H7 (cell line): ENCODE data around the gene FLYWCH1. TPM values are rescaled to one million over a fixed set of nuclear protein-coding genes. Genes with fewer than 3 reads are reported as not detected.

ENCODE experiments used
- DNase-seq: peaks from one replicate; pipeline ENCODE4 v3.0.0; 2012
- H3K27me3 ChIP-seq: 2 replicates; pipeline ENCODE4 v1.6.0; 2011; ENCODE audit warnings: mild to moderate bottlenecking, low read length; ENCODE audit not compliant: control insufficient read depth, insufficient read depth
- H3K36me3 ChIP-seq: replicated peaks from 2 replicates; pipeline ENCODE4 v1.5.1; 2011; ENCODE audit warnings: low read length; ENCODE audit not compliant: control insufficient read depth, insufficient read depth
- H3K4me3 ChIP-seq: 2 replicates; pipeline ENCODE4 v1.5.1; 2011; ENCODE audit warnings: low read depth, mild to moderate bottlenecking, control low read depth, low read length, moderate library complexity; ENCODE audit not compliant: insufficient read depth
- total RNA-seq: library from RNA; depleted of rRNA; stranded (reverse); fragments of >200 nt; shearing (Covaris generic); gene quantifications from 2 replicates; pipeline ENCODE4 v1.2.3, GENCODE V29; 2014

The FLYWCH1 gene
- total RNA-seq, 1 experiment from 2014 or later: 22.7 TPM

DNA sequence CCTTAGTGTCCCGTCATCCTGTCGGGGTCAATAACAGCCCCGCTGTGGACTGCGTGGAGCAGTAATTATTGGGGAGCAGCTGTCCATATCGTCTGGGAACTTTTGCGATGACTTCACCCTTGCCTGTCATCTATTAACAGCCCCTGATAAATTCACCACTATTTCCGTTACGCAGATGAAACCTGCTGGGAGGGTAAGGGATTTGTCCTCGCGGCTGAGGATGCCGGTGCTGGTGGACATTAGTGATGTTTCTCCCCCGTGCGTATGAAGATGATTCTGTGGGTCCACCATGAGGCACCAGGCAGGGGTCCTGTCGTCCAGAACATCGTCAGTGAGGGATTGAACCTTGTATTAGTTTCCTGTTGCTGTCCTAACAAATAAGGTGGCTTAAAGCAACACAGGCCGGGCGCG, 27.7 kb upstream of the FLYWCH1 start:
- H3K36me3 ChIP-seq: no peaks in the 10 kb centered on the region
- no peak for DNase-seq
- peak overlapping the region; percentile 98 for H3K4me3 ChIP-seq
- H3K27me3 ChIP-seq: no peaks in the 10 kb centered on the region; the same call in 1 of the 2 replicates

DNA sequence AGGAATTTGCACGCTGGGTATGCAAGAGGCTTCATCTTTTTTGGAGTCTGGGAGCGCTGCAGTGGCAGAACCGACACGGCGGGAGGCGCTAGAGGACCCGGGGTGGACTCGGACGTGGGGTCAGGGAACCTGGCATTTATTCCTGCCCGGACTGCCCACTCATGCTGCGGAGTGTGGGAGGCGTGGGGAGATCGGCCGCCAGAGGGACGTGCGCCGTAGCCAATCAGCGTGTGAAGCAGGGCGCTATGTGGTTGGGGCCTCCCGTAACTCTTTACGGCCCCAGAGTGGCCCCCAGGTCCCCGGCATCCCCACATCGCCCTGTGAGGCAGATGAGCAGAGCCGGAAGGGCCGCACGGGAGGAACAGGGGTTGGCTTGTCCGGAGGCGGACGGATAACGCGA, 17.5 kb upstream of the FLYWCH1 start:
- DNase-seq: peak; percentile 65
- Histone ChIP-seq H3K4me3 (no peak overlapping the region), H3K36me3 (peaks cover 2% of the 10 kb centered on the region), H3K27me3 (no peaks in the 10 kb centered on the region)

DNA sequence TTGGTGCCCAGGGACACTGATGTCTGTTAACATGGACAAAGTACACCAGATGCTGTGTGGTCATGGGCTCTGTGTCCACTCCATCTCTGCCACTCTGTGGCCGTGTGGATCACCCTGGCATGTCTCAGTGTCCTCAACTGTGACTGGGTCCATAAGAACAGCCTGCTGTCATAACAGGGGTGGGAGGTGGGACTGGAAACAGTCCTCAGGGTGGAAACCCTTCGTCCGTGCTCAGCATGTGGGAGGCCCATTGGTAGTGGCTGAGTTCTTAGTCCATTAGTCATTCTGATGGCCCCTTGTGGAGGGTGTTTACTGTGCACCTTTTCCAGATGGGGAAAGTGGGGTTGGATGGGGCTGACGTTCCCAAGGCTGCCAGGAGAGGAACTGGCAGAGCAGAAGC, 15.9 kb upstream of the FLYWCH1 start:
- Histone ChIP-seq H3K36me3 (peaks cover 2% of the 10 kb centered on the region), H3K4me3 (no peak overlapping the region)

DNA sequence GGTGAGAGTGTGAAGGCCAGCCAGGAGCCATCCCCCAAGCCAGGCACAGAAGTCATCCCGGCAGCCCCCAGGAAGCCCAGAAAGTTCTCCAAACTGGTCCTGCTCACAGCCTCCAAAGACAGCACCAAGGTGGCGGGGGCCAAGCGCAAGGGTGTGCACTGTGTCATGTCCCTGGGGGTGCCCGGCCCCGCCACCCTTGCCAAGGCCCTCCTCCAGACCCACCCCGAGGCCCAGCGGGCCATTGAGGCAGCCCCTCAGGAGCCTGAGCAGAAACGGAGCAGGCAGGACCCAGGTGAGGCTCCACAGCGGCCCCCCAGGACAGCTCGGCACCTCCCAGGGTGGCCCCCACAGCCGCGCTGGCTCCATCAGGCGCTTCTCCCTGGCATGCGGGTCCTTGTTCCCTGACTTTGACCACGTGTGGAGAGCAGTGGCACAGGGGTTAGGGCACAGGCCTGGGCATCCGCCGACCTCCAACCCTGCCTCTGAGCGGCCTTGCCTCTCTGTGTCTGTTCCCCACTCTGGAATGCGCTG, 15.2 kb upstream of the FLYWCH1 start:
- peak; percentile 33 for DNase-seq
- no peaks in the 10 kb centered on the region for H3K27me3 ChIP-seq
- no peak overlapping the region for H3K4me3 ChIP-seq
- peaks cover 2% of the 10 kb centered on the region for H3K36me3 ChIP-seq

More for the DNA sequence above, 15.9 kb upstream of the FLYWCH1 start:
- H3K27me3 ChIP-seq: no peaks in the 10 kb centered on the region
- DNase-seq: no peak

DNA sequence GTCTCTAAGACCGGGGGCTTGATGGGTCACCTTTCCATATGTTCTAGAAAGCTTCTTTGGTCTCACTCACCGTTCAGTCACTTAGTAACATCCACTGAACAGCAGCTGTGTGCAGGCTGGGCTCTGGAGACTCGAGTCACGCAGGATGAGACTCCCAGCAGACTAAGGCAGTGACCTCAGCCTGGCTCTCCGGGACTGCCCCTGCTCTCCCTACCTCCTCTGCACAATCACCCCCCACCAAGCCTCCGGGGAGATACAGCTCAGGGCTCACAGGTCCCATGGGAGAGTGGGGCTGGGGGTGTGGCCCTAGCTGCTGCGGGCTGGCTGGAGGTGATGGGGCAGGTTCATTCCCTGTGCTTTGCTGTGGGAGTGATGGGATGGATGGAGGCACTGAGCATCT, 14.6 kb upstream of the FLYWCH1 start:
- DNase-seq: no peak
- peaks cover 2% of the 10 kb centered on the region for H3K36me3 ChIP-seq
- H3K27me3 ChIP-seq: no peaks in the 10 kb centered on the region
- H3K4me3 ChIP-seq: no peak overlapping the region

DNA sequence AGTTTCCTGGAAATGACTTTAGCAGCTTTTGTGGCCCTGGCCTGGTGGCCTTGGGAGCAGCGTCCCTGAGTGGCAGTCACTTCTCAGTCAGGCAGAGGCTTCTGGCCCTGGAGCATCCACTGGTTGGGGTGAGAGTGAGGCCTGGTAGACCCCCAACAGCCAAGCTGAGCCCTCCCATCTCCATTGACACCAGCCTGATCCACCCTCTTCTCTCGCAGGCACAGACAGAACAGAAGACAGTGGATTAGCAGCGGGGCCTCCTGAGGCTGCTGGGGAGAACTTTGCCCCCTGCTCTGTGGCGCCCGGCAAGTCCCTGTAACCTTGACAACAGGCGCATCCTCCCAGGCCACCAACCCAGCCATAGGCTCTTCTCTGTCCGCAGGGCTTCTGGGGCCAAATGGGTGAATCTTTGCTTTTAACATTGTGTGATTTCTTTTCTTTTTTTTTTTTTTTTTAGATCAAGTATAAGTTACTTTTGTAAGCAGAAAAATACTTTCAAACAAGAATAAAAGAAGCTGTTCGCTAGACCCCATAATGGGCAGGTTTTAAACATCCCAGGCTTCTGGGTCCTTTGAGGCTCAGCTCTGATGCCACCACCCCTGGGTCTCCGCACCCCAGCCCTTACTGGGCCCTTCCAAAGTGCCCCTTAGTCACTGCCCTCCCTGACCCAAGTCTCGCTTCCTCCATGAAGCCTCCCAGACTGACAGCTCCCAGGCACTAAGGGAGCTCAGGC, 12.7 kb upstream of the FLYWCH1 start:
- Histone ChIP-seq H3K36me3 (peaks cover 2% of the 10 kb centered on the region), H3K4me3 (no peak overlapping the region), H3K27me3 (no peaks in the 10 kb centered on the region)
- peak; percentile 34 for DNase-seq

DNA sequence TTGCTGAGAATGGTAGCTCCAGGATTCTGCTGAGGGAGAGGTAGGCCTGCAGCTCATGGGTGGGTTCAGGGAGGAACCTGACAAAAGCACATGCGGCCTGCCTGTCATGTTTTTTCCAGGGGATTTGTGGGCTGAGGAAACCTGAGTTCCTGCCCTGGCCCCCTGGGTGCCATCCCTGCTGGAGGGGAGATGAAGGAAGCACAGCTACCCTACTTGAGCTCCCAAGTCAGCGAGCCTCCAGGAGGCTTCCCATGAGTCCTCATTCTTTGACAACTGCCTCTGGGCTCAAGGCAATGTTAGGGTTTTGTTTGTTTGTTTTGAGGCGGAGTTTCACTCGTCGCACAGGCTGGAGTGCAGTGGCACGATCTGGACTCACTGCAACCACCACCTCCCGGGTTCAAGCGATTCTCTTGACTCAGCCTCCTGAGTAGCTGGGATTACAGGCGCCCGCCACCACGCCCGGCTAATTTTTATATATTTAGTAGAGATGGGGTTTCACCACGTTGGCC, 12.1 kb upstream of the FLYWCH1 start:
- H3K4me3 ChIP-seq: no peak overlapping the region
- no peaks in the 10 kb centered on the region for H3K27me3 ChIP-seq
- DNase-seq: no peak
- H3K36me3 ChIP-seq: peaks cover 2% of the 10 kb centered on the region

DNA sequence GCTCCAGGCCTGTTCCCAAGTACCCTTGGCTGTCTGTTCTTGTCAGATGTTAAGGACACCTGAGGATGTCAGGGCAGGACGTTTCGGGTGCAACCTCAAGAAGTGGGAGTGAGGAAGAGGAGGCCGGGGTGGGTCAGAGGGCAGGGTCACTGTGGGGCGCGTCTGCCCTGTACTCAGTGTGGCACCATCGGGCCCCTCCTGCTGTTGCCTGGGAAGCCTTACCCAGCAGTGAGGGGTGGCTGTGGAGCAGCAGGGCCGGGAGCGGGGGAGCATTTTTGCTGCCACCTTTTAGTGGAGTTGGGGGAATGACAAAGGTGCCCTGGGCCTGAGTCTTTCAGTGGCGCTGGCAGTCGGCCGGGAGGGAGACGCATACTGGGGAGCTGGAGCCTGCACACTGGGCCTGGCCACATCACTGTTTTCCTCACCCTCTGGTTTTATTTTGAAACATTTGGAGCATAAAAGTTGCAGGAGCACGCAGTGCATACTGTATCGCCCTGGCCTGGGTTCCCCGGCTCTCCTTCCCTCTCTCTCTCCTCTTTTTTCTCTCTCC, 11.1 kb upstream of the FLYWCH1 start:
- Histone ChIP-seq H3K36me3 (peaks cover 2% of the 10 kb centered on the region), H3K4me3 (no peak overlapping the region), H3K27me3 (no peaks in the 10 kb centered on the region)
- DNase-seq: no peak

DNA sequence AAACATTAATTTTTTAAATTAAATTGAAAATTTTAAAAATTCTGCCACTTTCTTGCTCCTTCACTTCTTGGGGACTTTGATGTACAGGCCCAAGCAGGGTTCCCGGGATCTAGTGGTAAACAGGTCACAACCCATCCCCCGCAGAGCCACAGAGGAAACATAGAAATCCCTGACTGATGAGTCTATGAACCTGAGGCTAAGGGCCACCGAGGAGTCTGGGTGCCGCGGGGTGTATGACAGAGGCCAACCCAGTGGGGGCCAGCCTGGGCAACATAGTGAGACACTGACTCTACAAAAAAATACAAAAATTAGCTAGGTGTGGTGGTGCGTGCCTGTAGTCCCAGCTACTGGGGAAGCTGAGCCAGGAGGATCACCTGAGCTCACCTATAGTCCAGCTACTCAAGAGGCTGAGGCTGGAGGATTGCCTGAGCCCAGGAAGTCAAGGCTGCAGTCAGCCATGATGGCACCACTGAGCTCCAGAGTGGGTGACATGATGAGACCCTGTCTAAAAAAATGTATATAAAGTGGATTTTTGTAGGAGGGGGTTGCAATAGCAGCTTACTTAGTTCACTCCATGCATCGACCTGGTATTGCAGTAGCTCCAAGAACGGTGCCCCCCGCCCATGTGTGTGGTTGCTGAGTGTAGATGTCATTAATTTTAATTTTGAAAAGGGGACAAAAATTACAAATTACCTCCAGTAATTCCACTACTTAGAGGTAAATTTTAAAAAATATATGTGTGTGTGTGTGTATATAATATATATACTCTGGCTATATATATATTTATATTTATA, 9.2 kb upstream of the FLYWCH1 start:
- no peak overlapping the region for H3K4me3 ChIP-seq
- H3K27me3 ChIP-seq: no peaks in the 10 kb centered on the region
- no peaks in the 10 kb centered on the region; the same call in 1 of the 2 replicates for H3K36me3 ChIP-seq
- peak; percentile 51 for DNase-seq

DNA sequence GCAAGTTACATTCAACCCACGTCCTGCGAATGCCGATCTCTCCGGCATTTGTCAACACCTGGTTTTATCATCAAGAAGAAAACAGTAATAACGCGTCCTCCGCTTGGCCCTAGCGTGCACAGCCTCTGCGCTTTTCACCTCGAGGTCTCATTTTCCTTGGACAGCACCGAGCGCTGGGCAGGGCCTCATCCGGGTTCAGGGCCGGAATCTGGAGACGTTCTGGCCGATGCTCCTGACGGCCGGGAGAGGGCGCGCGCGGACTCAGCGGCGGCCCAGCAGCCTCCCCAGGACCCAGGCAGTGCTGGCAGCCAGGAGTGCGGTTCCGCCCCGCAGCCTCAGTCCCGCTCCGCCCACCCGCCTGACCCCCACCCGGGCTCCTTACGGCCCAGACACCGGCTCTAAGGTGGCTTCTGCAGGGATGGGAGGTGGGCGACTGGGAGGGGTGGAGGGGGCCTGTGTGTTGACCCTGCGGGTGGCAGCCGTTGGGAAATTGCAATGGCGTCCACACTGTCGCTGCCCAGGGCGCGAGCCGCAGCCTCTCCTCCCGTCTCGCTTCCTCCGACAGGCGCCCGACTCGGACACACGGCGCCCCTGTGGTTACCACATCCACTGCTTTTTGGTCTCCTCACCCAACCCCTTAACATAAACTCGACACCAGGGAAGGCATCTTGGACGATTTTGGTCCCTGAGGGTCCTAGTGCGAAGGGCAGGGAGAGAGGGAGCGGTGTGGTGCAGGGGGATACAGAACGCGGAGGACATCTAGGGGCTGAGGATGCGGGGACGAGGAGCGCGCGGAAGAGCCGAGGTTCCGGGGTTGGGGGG, 7.4 kb upstream of the FLYWCH1 start:
- H3K27me3 ChIP-seq: no peaks in the 10 kb centered on the region
- no peaks in the 10 kb centered on the region for H3K36me3 ChIP-seq
- peak; percentile 94 for DNase-seq
- H3K4me3 ChIP-seq: peak overlapping the region; percentile 91

DNA sequence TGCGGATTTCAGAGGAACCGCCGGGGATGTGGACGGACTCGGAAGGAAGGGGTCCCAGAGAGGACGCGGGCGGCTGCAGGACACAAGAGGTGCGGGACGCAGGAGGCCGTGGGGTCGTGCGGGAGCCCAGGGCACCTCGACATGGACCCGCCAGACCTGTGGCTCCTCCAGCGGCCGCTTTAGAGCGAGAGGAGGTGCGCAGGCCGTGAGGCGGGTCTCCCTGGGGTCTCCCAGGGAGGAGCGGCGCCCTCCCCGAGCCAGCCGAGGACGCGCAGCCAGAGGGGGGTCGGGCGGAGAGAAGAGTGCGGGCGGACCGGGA, 6.8 kb upstream of the FLYWCH1 start:
- no peaks in the 10 kb centered on the region for H3K36me3 ChIP-seq
- no peaks in the 10 kb centered on the region for H3K27me3 ChIP-seq
- DNase-seq: no peak

DNA sequence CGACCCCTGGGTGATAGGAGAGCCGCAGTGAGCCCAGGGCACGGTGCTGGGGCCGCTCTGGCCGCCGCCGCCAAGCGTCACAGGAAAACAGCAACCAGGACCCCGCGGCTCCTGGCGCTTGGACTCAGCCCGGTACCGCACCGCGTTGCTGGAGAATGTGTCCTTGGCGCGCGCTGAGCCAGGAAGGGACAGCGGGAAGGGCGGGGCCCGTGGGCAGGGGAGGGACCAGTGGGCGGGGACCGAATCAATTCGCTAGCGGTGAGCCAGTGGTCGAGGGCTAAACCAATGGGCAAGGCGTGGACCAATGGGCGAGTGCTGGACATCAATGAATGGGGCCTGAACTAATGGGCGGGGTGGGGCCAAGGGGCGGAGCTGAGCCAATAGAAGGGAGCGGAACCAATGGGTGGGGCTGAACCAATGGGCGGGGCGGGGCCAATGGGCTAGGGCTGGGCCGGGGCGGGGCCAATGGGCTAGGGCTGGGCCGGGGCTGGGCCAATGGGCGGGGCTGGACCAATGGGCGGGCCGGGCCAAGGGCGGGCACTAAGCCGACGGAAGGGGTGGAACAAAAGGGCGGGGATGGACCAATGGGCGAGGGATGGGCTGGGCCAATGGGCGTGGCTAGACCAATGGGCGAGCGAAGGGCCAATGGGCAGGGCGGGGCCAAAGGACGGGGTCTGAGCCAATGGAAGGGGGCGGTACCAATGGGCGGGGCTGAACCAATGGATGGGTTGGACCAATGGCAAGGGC, 6.3 kb upstream of the FLYWCH1 start:
- H3K4me3 ChIP-seq: peak overlapping the region; percentile 91
- no peaks in the 10 kb centered on the region for H3K36me3 ChIP-seq
- peak; percentile 99 for DNase-seq
- no peaks in the 10 kb centered on the region for H3K27me3 ChIP-seq

More for the DNA sequence above, 6.8 kb upstream of the FLYWCH1 start:
- H3K4me3 ChIP-seq: peak overlapping the region; percentile 91

DNA sequence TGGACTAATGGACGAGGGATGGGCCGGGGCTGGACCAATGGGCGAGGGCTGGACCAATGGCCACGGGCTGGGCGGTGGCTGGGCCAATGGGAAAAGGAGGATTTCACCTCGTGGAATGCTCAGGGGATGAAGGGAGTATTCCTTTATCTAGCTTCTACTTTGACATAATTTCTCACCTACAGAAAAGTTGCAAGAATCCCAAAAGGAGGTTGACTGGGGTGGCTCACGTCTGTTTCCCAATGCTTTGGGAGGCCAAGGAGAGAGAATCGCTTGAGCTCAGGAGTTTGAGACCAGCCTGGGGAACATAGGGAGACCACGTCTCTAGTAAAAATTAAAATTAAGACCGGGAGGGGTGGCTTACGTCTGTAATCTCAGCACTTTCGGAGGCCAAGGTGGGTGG, 5.7 kb upstream of the FLYWCH1 start:
- Histone ChIP-seq H3K4me3 (peak overlapping the region; percentile 6; the same call in 1 of the 2 replicates), H3K36me3 (no peaks in the 10 kb centered on the region), H3K27me3 (no peaks in the 10 kb centered on the region)
- DNase-seq: no peak
